ENCODE data around the gene LDLRAD4.

LDLRAD4 gene

GRCh38 chr18:13633700-13634099 lies 415.1 kb downstream of the LDLRAD4 start:
- DNase-seq (ENCODE audit: low read depth): no peak

- DNase-seq (ENCODE audit: low read depth): no peak
These were observed 416.5 kb downstream of the LDLRAD4 start for GRCh38 chr18:13635046-13635445.

- DNase-seq (ENCODE audit: low read depth): no peak
These were observed 420.4 kb downstream of the LDLRAD4 start for GRCh38 chr18:13638719-13639595.

- no peak for DNase-seq (ENCODE audit: low read depth)
These were observed 421.8 kb downstream of the LDLRAD4 start for GRCh38 chr18:13640266-13640860.

GRCh38 chr18:13641551-13642439 lies 423.2 kb downstream of the LDLRAD4 start:
- no peak for DNase-seq (ENCODE audit: low read depth)

- no peak for DNase-seq (ENCODE audit: low read depth)
These were observed 423.9 kb downstream of the LDLRAD4 start for GRCh38 chr18:13642440-13642827.

- DNase-seq (ENCODE audit: low read depth): no peak
These were observed 424.7 kb downstream of the LDLRAD4 start for GRCh38 chr18:13643261-13643751.

GRCh38 chr18:13645093-13645492 lies 426.5 kb downstream of the LDLRAD4 start:
- no peak for DNase-seq (ENCODE audit: low read depth)

- DNase-seq (ENCODE audit: low read depth): no peak
These were observed 428.1 kb downstream of the LDLRAD4 start for GRCh38 chr18:13646633-13647032.

GRCh38 chr18:13647761-13648160 lies 429.2 kb downstream of the LDLRAD4 start:
- no peak for DNase-seq (ENCODE audit: low read depth)

GRCh38 chr18:13649397-13650390 lies 431.1 kb downstream of the LDLRAD4 start:
- no peak for DNase-seq (ENCODE audit: low read depth)

GRCh38 chr18:13653746-13654433 lies 435.3 kb downstream of the LDLRAD4 start:
- DNase-seq (ENCODE audit: low read depth): no peak

GRCh38 chr18:13657974-13658373 lies 439.4 kb downstream of the LDLRAD4 start:
- no peak for DNase-seq (ENCODE audit: low read depth)

GRCh38 chr18:13658436-13659204 lies 440.1 kb downstream of the LDLRAD4 start:
- no peak for DNase-seq (ENCODE audit: low read depth)

- no peak for DNase-seq (ENCODE audit: low read depth)
These were observed 441.9 kb downstream of the LDLRAD4 start for GRCh38 chr18:13660510-13660909.

- DNase-seq (ENCODE audit: low read depth): no peak
These were observed 442.7 kb downstream of the LDLRAD4 start for GRCh38 chr18:13661051-13661778.

GRCh38 chr18:13661779-13662256 lies 443.3 kb downstream of the LDLRAD4 start:
- no peak for DNase-seq (ENCODE audit: low read depth)

GRCh38 chr18:13672657-13673056 lies 454.1 kb downstream of the LDLRAD4 start:
- DNase-seq (ENCODE audit: low read depth): no peak

- DNase-seq (ENCODE audit: low read depth): no peak
These were observed 457.9 kb downstream of the LDLRAD4 start for GRCh38 chr18:13676471-13676870.

All from activated T-cell treated with anti-CD3 and anti-CD28 coated beads for 48 hours (primary cell).